Small intestine (tissue), 7 donors: ENCODE data around the gene FBXL22. TPM values are rescaled to one million over a fixed set of nuclear protein-coding genes. Genes with fewer than 3 reads are reported as not detected.

ENCODE experiments used
- DNase-seq, 2 donors: peaks; one replicate each; pipeline versions ENCODE4 v3.0.0 to v3.0.0-alpha.2; 2013
- FAIRE-seq: peaks from 2 replicates; lab custom pipeline; 2012; peaks lifted over from hg19 to GRCh38; lab: Jason Lieb, UNC
- H3K27ac ChIP-seq, 3 donors: one replicate each; pipeline ENCODE4 v1.5.1; 2013; ENCODE audit warnings: low read length in 2 of 3, mild to moderate bottlenecking in 2 of 3, control low read depth in 1 of 3, inconsistent platforms in 1 of 3, low read depth in 1 of 3, moderate library complexity in 1 of 3
- H3K27me3 ChIP-seq, 3 donors: one replicate each; pipeline ENCODE4 v1.6.1; 2013; ENCODE audit warnings: low read length in 3 of 3, inconsistent platforms in 1 of 3; ENCODE audit not compliant: control insufficient read depth in 3 of 3, insufficient read depth in 3 of 3
- H3K36me3 ChIP-seq, 3 donors: one replicate each; pipeline ENCODE4 v1.6.1; 2013; ENCODE audit warnings: low read length in 3 of 3, inconsistent platforms in 1 of 3, low read depth in 1 of 3, mild to moderate bottlenecking in 1 of 3, moderate library complexity in 1 of 3; ENCODE audit not compliant: control insufficient read depth in 3 of 3, insufficient read depth in 2 of 3
- H3K4me1 ChIP-seq, 3 donors: one replicate each; pipeline ENCODE4 v1.6.1; 2013; ENCODE audit warnings: low read length in 2 of 3, inconsistent platforms in 1 of 3, low read depth in 1 of 3, mild to moderate bottlenecking in 1 of 3, moderate library complexity in 1 of 3; ENCODE audit not compliant: control insufficient read depth in 3 of 3, insufficient read depth in 2 of 3
- H3K4me3 ChIP-seq, 3 donors: one replicate each; pipeline ENCODE4 v1.5.1; 2013; ENCODE audit warnings: low read length in 3 of 3, control low read depth in 1 of 3, inconsistent platforms in 1 of 3, low read depth in 1 of 3, mild to moderate bottlenecking in 1 of 3, moderate library complexity in 1 of 3
- H3K9me3 ChIP-seq, 2 donors: one replicate each; pipeline ENCODE4 v1.6.1; 2013; ENCODE audit warnings: low read depth in 1 of 2, low read length in 1 of 2; ENCODE audit not compliant: control insufficient read depth in 2 of 2, insufficient read depth in 1 of 2
- WGBS, 3 donors: extraction: QIAGEN DNeasy Blood & Tissue Kit; methylation state at CpG; one replicate each; pipeline ENCODE4 v1.1.7; 2013; 5-methylcytosine and 5-hydroxymethylcytosine counted together
- polyA plus RNA-seq, 4 donors: library from polyadenylated mRNA; stranded (reverse) in 3 of 4; unstranded in 1 of 4; fragments of 200-250 nt in 3 of 4; fragments of 120-200 nt in 1 of 4; gene quantifications; one replicate each; pipeline versions ENCODE4 v1.2.1 to v1.2.3, GENCODE V29; 2013
- donor health status: healthy with polysubstance abuse.
- donor health status: control.
- donor health status: control.
- donor health status: Bipolar disorder and iron deficiency.
- donor health status: healthy.

FBXL22 gene
- polyA plus RNA-seq, 4 donors, result 2.0 to 2.1 TPM; not detected in 2

GRCh38 chr15:63596676-63597037 lies 530 bp upstream of the FBXL22 start:
- Histone ChIP-seq H3K9me3 (no peaks in the 10 kb centered on the region), H3K27ac (peak overlapping the region in 2 of 3 donors; percentile 43 to 65), H3K4me1 (peaks cover 0 to 37% (median 7%) of the 10 kb centered on the region in 3 donors), H3K27me3 (no peaks in the 10 kb centered on the region), H3K4me3 (no peak overlapping the region), H3K36me3 (peaks cover under 1 to 22% (median 3%) of the 10 kb centered on the region in 3 donors)
- WGBS, 3 donors, result 50 to 74% (median 69%) methylated on average over 2 of the region's 2 CpGs
- DNase-seq (peak in 1 of 2 donors; percentile 34), FAIRE-seq (no peak)

- Histone ChIP-seq H3K27me3 (no peaks in the 10 kb centered on the region), H3K36me3 (peaks cover 0 to 15% (median 0%) of the 10 kb centered on the region in 3 donors), H3K27ac (peak overlapping the region in 2 of 3 donors; percentile 65 to 88), H3K4me3 (peak overlapping the region in 1 of 3 donors; percentile 14), H3K9me3 (no peaks in the 10 kb centered on the region), H3K4me1 (peaks cover 0 to 40% (median 7%) of the 10 kb centered on the region in 3 donors)
- DNase-seq (peak in 1 of 2 donors; percentile 21), FAIRE-seq (no peak)
- 78 to 83% (median 78%) methylated on average over 6 of the region's 6 CpGs for WGBS, 3 donors
These were observed 634 bp downstream of the FBXL22 start for GRCh38 chr15:63597821-63598220.

- Histone ChIP-seq H3K4me1 (peaks cover 0 to 40% (median 7%) of the 10 kb centered on the region in 3 donors), H3K27ac (peak overlapping the region; percentile 22 to 94 (median 88)), H3K27me3 (no peaks in the 10 kb centered on the region), H3K4me3 (no peak overlapping the region), H3K36me3 (peaks cover 0 to 13% (median 0%) of the 10 kb centered on the region in 3 donors), H3K9me3 (no peaks in the 10 kb centered on the region)
- peak; percentile 22 to 72 for DNase-seq
- 44 to 60% (median 55%) methylated on average over 12 of the region's 12 CpGs for WGBS, 3 donors
- FAIRE-seq, result no peak
These were observed 1.6 kb downstream of the FBXL22 start for GRCh38 chr15:63598473-63599400.

GRCh38 chr15:63599401-63600000 lies 2.3 kb downstream of the FBXL22 start:
- FAIRE-seq (no peak), DNase-seq (peak; percentile 66 to 79)
- Histone ChIP-seq H3K27me3 (no peaks in the 10 kb centered on the region), H3K4me3 (peak overlapping the region in 2 of 3 donors; percentile 50 to 62), H3K36me3 (peaks cover 0 to 6% (median 0%) of the 10 kb centered on the region in 3 donors), H3K9me3 (no peaks in the 10 kb centered on the region), H3K27ac (peak overlapping the region; percentile 77 to 94 (median 88)), H3K4me1 (peaks cover 0 to 40% (median 7%) of the 10 kb centered on the region in 3 donors)
- WGBS, 3 donors, result 5 to 39% (median 23%) methylated on average over 17 to 19 of the region's 19 CpGs

- H3K4me1 ChIP-seq, result peaks cover 0 to 40% (median 7%) of the 10 kb centered on the region in 3 donors
These were observed 2.9 kb downstream of the FBXL22 start for GRCh38 chr15:63600001-63600615.

GRCh38 chr15:63600616-63601025 lies 3.4 kb downstream of the FBXL22 start:
- Histone ChIP-seq H3K4me1 (peaks cover 0 to 40% (median 7%) of the 10 kb centered on the region in 3 donors), H3K27ac (peak overlapping the region; percentile 77 to 96 (median 91)), H3K36me3 (peaks cover 0 to 7% (median 0%) of the 10 kb centered on the region in 3 donors), H3K4me3 (peak overlapping the region; percentile 65 to 83 (median 83)), H3K9me3 (no peaks in the 10 kb centered on the region), H3K27me3 (no peaks in the 10 kb centered on the region)
- DNase-seq, result peak; percentile 91 to 97
- FAIRE-seq, result no peak
- 0% methylated on average over 49 to 60 of the region's 60 CpGs for WGBS, 3 donors

More at GRCh38 chr15:63600001-63600615, 2.9 kb downstream of the FBXL22 start:
- Histone ChIP-seq H3K36me3 (peaks cover 0 to 4% (median 0%) of the 10 kb centered on the region in 3 donors), H3K4me3 (peak overlapping the region; percentile 38 to 62 (median 50)), H3K27ac (peak overlapping the region; percentile 77 to 94 (median 88)), H3K27me3 (no peaks in the 10 kb centered on the region), H3K9me3 (no peaks in the 10 kb centered on the region)
- DNase-seq (peak in 1 of 2 donors; percentile 49), FAIRE-seq (no peak)
- 6 to 19% (median 10%) methylated on average over 26 of the region's 26 CpGs for WGBS, 3 donors

DNA sequence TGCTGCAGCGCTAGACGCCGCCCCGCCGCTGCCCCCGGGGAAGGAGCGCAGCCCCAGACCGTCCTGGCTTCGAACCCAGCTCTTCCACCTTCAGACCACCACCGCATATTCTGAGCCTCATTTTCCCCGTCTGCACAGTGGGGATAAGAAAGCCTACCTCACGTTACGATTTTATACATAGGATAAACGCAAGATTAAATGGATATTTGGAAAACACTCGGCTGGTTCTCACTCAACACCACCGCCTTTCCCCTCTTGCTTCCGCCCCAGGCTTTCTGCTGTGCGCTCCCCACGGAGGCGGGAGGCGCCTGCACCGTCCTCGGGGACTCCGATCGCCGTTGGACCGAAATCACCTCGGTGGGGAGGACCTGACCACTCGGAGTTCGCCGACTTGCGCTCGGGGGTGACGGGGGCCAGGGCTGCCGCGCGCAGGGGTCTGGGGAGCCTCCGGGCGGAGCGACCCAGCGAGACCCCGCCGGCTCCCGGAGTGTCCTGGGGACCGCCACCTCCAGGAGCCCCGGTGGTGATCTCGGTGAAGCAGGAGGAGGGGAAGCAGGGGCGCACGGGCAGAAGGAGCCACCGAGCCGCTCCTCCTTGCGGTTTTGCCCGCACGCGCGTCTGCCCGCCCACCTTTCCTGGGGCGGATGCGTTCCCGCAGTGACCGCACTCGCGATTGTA lies 4.0 kb downstream of the FBXL22 start:
- H3K4me3 ChIP-seq, result peak overlapping the region; percentile 65 to 83 (median 83)
- FAIRE-seq (no peak), DNase-seq (peak in 1 of 2 donors; percentile 65)
- H3K27me3 ChIP-seq, result no peaks in the 10 kb centered on the region
- no peaks in the 10 kb centered on the region for H3K9me3 ChIP-seq
- H3K36me3 ChIP-seq, result peaks cover 0 to 13% (median 0%) of the 10 kb centered on the region in 3 donors
- H3K27ac ChIP-seq, result peak overlapping the region; percentile 74 to 96 (median 91)
- H3K4me1 ChIP-seq, result peaks cover 2 to 40% (median 7%) of the 10 kb centered on the region in 3 donors
- WGBS, 3 donors, result 0 to 1% (median 1%) methylated on average over 57 to 63 of the region's 63 CpGs
